Thoracic aorta (tissue), 2 donors: ENCODE measurements around the gene UQCC2. TPM values are rescaled to one million over a fixed set of nuclear protein-coding genes. Genes with fewer than 3 reads are reported as not detected.

Experiments
- ATAC-seq: fragments of 150-250 bp; one replicate; pipeline ENCODE4 v1.8.0; 2017; ENCODE audit warnings: low read depth; ENCODE audit not compliant: insufficient number of reproducible peaks, low FRiP score
- DNase-seq: peaks from one replicate; pipeline ENCODE4 v3.0.0-alpha.2; 2020; ENCODE audit warnings: low spot score
- H3K27ac ChIP-seq, 2 donors: fragments of 200-600 bp; sonication (generic); 1 replicate in 1 of 2; 2 replicates in 1 of 2; pipeline ENCODE4 v1.5.1; 2016; ENCODE audit warnings: mild to moderate bottlenecking in 2 of 2, moderate library complexity in 2 of 2
- H3K27me3 ChIP-seq: fragments of 200-600 bp; sonication (generic); replicated peaks from 2 replicates; pipeline ENCODE4 v1.6.0; 2016; ENCODE audit warnings: mild to moderate bottlenecking; ENCODE audit not compliant: insufficient read depth
- H3K36me3 ChIP-seq: fragments of 200-600 bp; sonication (generic); one replicate; pipeline ENCODE4 v1.5.1; 2016
- H3K4me1 ChIP-seq, 2 donors: fragments of 200-600 bp; sonication (generic); 1 replicate in 1 of 2; 2 replicates in 1 of 2; pipeline versions ENCODE4 v1.5.1 to v1.6.0; 2016; ENCODE audit warnings: low read depth in 2 of 2, mild to moderate bottlenecking in 1 of 2; ENCODE audit not compliant: control insufficient read depth in 1 of 2
- H3K4me3 ChIP-seq: fragments of 200-600 bp; sonication (generic); 2 replicates; pipeline ENCODE4 v1.5.1; 2016; ENCODE audit warnings: mild to moderate bottlenecking
- H3K9me3 ChIP-seq: fragments of 200-600 bp; sonication (generic); 2 replicates; pipeline ENCODE4 v1.5.1; 2016
- CTCF ChIP-seq: fragments of 200-600 bp; sonication (generic); IDR thresholded peaks from one replicate; pipeline ENCODE4 v1.5.1; 2019; ENCODE audit warnings: antibody characterized with exemption
- total RNA-seq, 2 donors: library from RNA; depleted of rRNA; stranded (reverse); fragments of >200 nt; gene quantifications; one replicate each; pipeline versions ENCODE4 v1.1.0 to v1.2.3, GENCODE V29; 2016

UQCC2 gene
- total RNA-seq, 2 donors from 2014 or later = 15.0 to 39.8 TPM

- H3K9me3 ChIP-seq = no peaks in the 10 kb centered on the region
- no peak for ATAC-seq
- no peak overlapping the region for H3K27ac ChIP-seq
- H3K4me3 ChIP-seq = no peak overlapping the region
- TF ChIP-seq CTCF = no peak
- DNase-seq = no peak
- no peaks in the 10 kb centered on the region for H3K27me3 ChIP-seq
- H3K4me1 ChIP-seq = no peaks in the 10 kb centered on the region
- H3K36me3 ChIP-seq = no peaks in the 10 kb centered on the region
Measured at GRCh38 chr6:33685411-33686224, 25.9 kb downstream of the UQCC2 start.

- H3K36me3 ChIP-seq = no peaks in the 10 kb centered on the region
- no peak for ATAC-seq
- TF ChIP-seq CTCF = no peak
Measured at GRCh38 chr6:33684983-33685382, 26.5 kb downstream of the UQCC2 start.

GRCh38 chr6:33684428-33684896, 27.0 kb downstream of the UQCC2 start:
- no peak for ATAC-seq
- no peaks in the 10 kb centered on the region for H3K27me3 ChIP-seq
- DNase-seq = no peak
- no peaks in the 10 kb centered on the region for H3K9me3 ChIP-seq
- no peak for TF ChIP-seq CTCF
- H3K4me3 ChIP-seq = no peak overlapping the region
- H3K27ac ChIP-seq = no peak overlapping the region
- H3K4me1 ChIP-seq = no peaks in the 10 kb centered on the region
- no peaks in the 10 kb centered on the region for H3K36me3 ChIP-seq

More at GRCh38 chr6:33684983-33685382, 26.5 kb downstream of the UQCC2 start:
- no peak overlapping the region for H3K27ac ChIP-seq
- H3K4me3 ChIP-seq = no peak overlapping the region
- no peak for DNase-seq
- no peaks in the 10 kb centered on the region for H3K4me1 ChIP-seq
- H3K9me3 ChIP-seq = no peaks in the 10 kb centered on the region
- H3K27me3 ChIP-seq = no peaks in the 10 kb centered on the region

- Histone ChIP-seq H3K9me3 (no peaks in the 10 kb centered on the region), H3K36me3 (no peaks in the 10 kb centered on the region), H3K4me1 (no peaks in the 10 kb centered on the region), H3K27ac (no peak overlapping the region), H3K27me3 (no peaks in the 10 kb centered on the region), H3K4me3 (no peak overlapping the region)
- TF ChIP-seq CTCF = no peak
- no peak for ATAC-seq
- no peak for DNase-seq
Measured at GRCh38 chr6:33683576-33684427, 27.7 kb downstream of the UQCC2 start.

- no peaks in the 10 kb centered on the region for H3K4me1 ChIP-seq
- H3K27ac ChIP-seq = no peak overlapping the region
- H3K4me3 ChIP-seq = no peak overlapping the region
- H3K27me3 ChIP-seq = no peaks in the 10 kb centered on the region
- TF ChIP-seq CTCF = no peak
- DNase-seq (no peak), ATAC-seq (no peak)
- H3K9me3 ChIP-seq = no peaks in the 10 kb centered on the region
- no peaks in the 10 kb centered on the region for H3K36me3 ChIP-seq
Measured at GRCh38 chr6:33683051-33683571, 28.4 kb downstream of the UQCC2 start.
